Measurements from ENCODE around the gene RFNG.

RFNG gene

GRCh38 chr17:81999976-82000802 is 51.4 kb downstream of the RFNG start:
- DNase-seq (ENCODE audit: low spot score), result no peak

GRCh38 chr17:81999587-81999975 is 52.0 kb downstream of the RFNG start:
- no peak for DNase-seq (ENCODE audit: low spot score)

GRCh38 chr17:81998691-81999438 is 52.7 kb downstream of the RFNG start:
- DNase-seq (ENCODE audit: low spot score), result no peak

- DNase-seq (ENCODE audit: low spot score), result no peak
Measured at GRCh38 chr17:81998212-81998611, 53.4 kb downstream of the RFNG start.
